Breast epithelium (tissue), 4 donors: ENCODE results near the gene HNRNPA1. TPM values are rescaled to one million over a fixed set of nuclear protein-coding genes. Genes with fewer than 3 reads are reported as not detected.
"Not testable (repeated sequence)": the region's sequence is repeated elsewhere in the genome, so short reads cannot be mapped to it uniquely, and the experiment has no call there.

Source experiments
- DNase-seq, 2 donors: peaks; one replicate each; pipeline ENCODE4 v3.0.0-alpha.2; 2019; ENCODE audit warnings: low spot score in 2 of 2
- H3K27ac ChIP-seq, 2 donors: fragments of 200-600 bp; sonication (generic) in 1 of 2; one replicate each; pipeline ENCODE4 v1.5.1; 2016 to 2019; ENCODE audit warnings: mild to moderate bottlenecking in 1 of 2
- H3K27me3 ChIP-seq, 2 donors: fragments of 200-600 bp; sonication (generic) in 1 of 2; one replicate each; pipeline versions ENCODE4 v1.5.1 to v1.6.0; 2017 to 2019; ENCODE audit warnings: control low read depth in 1 of 2, mild to moderate bottlenecking in 1 of 2
- H3K36me3 ChIP-seq: fragments of 200-600 bp; one replicate; pipeline ENCODE4 v1.5.1; 2019
- H3K4me1 ChIP-seq, 2 donors: fragments of 200-600 bp; sonication (generic); one replicate each; pipeline ENCODE4 v1.5.1; 2016 to 2019; ENCODE audit warnings: control low read depth in 1 of 2
- H3K4me3 ChIP-seq, 3 donors: fragments of 200-600 bp; sonication (generic); 1 replicate in 2 of 3; 2 replicates in 1 of 3; pipeline ENCODE4 v1.5.1; 2016 to 2019; ENCODE audit warnings: mild to moderate bottlenecking in 3 of 3, moderate library complexity in 2 of 3
- H3K9me3 ChIP-seq, 2 donors: fragments of 200-600 bp; sonication (generic) in 1 of 2; one replicate each; pipeline ENCODE4 v1.5.1; 2016 to 2019; ENCODE audit warnings: control low read depth in 1 of 2
- POLR2A ChIP-seq: fragments of 450-650 bp; IDR thresholded peaks from one replicate; pipeline ENCODE4 v1.6.1; 2016; ENCODE audit warnings: antibody characterized with exemption, mild to moderate bottlenecking, moderate library complexity
- POLR2AphosphoS5 ChIP-seq, 3 donors: sonication (generic); formaldehyde crosslinking; IDR thresholded peaks; one replicate each; pipeline ENCODE4 v1.6.1; 2017; ENCODE audit warnings: antibody characterized with exemption in 3 of 3
- intact Hi-C: fragments of 100-400 bp; cut with DNase I; formaldehyde crosslinking; loops from one replicate; pipeline ENCODE4 v1.15.1; 2023; ENCODE audit warnings: low total_unique reads
- total RNA-seq, 3 donors: library from RNA; depleted of rRNA; stranded (reverse); fragments of >200 nt; gene quantifications; one replicate each; pipeline ENCODE4 v1.1.0, GENCODE V29; 2016
- TF ChIP-seq, protein P1 (sequence below), 3 donors: fragments of 450-650 bp; IDR thresholded peaks; one replicate each; pipeline ENCODE4 v1.5.1; 2016 to 2017; ENCODE audit warnings: antibody characterized with exemption in 3 of 3, mild to moderate bottlenecking in 3 of 3, moderate library complexity in 3 of 3

HNRNPA1 gene
- total RNA-seq, 3 donors from 2014 or later, result 387 to 571 (median 477) TPM

DNA sequence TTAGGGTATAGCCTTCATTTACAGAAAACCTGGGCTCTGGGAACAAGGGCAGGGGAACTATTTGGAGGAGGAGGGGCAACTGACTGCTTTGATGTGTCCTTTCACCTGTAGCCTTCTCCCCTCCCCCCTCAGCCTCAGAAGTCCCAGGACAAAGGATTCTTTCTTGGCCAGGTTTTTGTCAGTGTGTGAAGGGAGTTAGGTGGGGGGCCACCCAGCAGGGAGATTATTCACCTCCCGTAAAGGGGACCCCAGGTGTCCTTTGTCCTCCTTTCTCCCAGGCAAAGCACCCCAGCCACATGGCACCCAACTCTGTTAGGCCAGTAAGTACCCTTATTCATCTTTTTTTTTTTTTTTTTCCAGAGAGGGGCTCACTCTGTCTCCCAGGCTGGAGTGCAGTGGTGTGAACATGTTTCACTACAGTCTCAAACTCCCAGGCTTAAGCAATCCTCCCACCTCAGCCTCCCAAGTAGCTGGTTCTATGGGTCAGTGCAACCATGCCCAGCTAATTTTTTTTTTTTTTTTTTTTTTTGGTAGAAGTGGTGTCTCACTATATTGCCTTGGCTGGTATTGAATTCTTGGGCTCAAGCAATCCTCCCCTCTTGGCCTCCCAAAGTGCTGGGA lies 21.0 kb downstream of the HNRNPA1 start:
- no peak overlapping the region for H3K27ac ChIP-seq
- no peaks in the 10 kb centered on the region for H3K27me3 ChIP-seq

DNA sequence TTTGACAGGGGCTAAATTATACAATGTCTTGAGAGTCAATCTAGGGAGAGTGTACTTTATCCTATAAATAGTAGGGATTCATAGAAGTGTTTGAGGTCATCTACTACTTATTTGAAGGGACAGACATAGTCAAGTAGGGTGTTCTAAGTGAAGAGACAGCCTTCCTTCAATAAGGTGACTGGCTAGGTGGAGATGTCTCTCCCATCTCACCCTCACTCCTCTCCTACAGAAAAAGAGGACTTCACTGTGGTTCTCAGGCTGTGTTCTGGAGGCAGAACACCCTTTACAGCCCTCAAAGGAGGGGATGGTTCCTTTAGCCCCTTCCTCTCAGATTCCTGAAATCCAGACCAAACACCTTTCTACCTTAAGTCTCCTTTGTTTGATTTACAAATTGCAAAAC lies 23.1 kb downstream of the HNRNPA1 start:
- H3K27ac ChIP-seq, result peak overlapping the region in 1 of 2 donors; percentile 25
- no peak overlapping the region for H3K4me3 ChIP-seq
- intact Hi-C loops, result loop anchor here (5.0 kb wide), 1 partner anchor 406 kb away; no protein-coding TSS in a partner anchor
- no peaks in the 10 kb centered on the region for H3K9me3 ChIP-seq
- no peaks in the 10 kb centered on the region for H3K27me3 ChIP-seq
- TF ChIP-seq, protein P1, sequence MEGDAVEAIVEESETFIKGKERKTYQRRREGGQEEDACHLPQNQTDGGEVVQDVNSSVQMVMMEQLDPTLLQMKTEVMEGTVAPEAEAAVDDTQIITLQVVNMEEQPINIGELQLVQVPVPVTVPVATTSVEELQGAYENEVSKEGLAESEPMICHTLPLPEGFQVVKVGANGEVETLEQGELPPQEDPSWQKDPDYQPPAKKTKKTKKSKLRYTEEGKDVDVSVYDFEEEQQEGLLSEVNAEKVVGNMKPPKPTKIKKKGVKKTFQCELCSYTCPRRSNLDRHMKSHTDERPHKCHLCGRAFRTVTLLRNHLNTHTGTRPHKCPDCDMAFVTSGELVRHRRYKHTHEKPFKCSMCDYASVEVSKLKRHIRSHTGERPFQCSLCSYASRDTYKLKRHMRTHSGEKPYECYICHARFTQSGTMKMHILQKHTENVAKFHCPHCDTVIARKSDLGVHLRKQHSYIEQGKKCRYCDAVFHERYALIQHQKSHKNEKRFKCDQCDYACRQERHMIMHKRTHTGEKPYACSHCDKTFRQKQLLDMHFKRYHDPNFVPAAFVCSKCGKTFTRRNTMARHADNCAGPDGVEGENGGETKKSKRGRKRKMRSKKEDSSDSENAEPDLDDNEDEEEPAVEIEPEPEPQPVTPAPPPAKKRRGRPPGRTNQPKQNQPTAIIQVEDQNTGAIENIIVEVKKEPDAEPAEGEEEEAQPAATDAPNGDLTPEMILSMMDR (IDR thresholded peaks at IDR 0.05), result no peak
- TF ChIP-seq POLR2AphosphoS5 (IDR thresholded peaks at IDR 0.05), result no peak
- no peak for TF ChIP-seq POLR2A
- H3K36me3 ChIP-seq, result no peaks in the 10 kb centered on the region
- DNase-seq, result no peak
- H3K4me1 ChIP-seq, result peaks cover 0 to 3% of the 10 kb centered on the region in 2 donors

More for the DNA sequence above, 21.0 kb downstream of the HNRNPA1 start:
- H3K4me3 ChIP-seq, result no peak overlapping the region
- TF ChIP-seq, protein P1 (IDR thresholded peaks at IDR 0.05), result no peak
- TF ChIP-seq POLR2A (no peak), POLR2AphosphoS5 (IDR thresholded peaks at IDR 0.05) (no peak)
- no peaks in the 10 kb centered on the region for H3K36me3 ChIP-seq
- H3K4me1 ChIP-seq, result peaks cover 0 to 3% of the 10 kb centered on the region in 2 donors
- no peaks in the 10 kb centered on the region for H3K9me3 ChIP-seq
- DNase-seq, result no peak
- intact Hi-C loops, result loop anchor here (5.0 kb wide), 1 partner anchor 404 kb away; no protein-coding TSS in a partner anchor

DNA sequence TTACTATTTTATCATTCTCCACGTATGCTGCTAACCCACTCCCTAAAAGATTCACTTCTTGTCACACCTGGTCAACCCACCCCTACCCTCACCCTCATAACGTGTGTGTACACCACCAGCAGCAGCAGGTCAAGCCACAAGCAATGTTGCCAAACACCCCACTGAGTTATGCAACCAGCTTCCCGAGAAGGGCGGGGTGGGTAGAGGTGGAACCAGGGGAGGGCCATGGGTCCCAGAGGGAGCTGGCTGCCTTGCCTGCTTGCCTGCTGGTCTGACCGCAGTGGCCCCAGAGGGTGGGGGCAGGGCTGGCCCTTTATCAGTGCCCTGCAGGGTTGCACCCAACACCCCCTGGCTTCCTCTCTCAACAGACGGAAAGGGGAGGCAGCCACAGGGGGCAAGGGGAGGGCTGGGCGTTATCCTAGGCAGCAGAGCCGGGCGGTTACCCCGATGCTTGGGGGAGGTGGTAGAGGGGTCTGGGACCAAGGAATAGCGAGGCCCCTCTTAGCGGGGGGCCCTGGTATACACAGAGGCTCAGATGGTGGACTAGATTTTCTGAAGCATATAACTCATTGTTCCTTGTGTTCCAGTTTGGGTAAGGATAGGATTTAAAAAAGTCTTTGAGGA lies 23.8 kb downstream of the HNRNPA1 start:
- Histone ChIP-seq H3K4me3 (no peak overlapping the region), H3K9me3 (no peaks in the 10 kb centered on the region), H3K36me3 (no peaks in the 10 kb centered on the region), H3K4me1 (peaks cover 0 to 3% of the 10 kb centered on the region in 2 donors), H3K27me3 (no peaks in the 10 kb centered on the region), H3K27ac (peak overlapping the region in 1 of 2 donors; percentile 25)
- peak; percentile 65 to 74 for DNase-seq
- TF ChIP-seq POLR2A, result no peak
- peak in 2 of 3 donors; percentile 21 to 45 for TF ChIP-seq POLR2AphosphoS5 (IDR thresholded peaks at IDR 0.05)
- intact Hi-C loops, result loop anchor here (5.0 kb wide), 1 partner anchor 407 kb away; no protein-coding TSS in a partner anchor

DNA sequence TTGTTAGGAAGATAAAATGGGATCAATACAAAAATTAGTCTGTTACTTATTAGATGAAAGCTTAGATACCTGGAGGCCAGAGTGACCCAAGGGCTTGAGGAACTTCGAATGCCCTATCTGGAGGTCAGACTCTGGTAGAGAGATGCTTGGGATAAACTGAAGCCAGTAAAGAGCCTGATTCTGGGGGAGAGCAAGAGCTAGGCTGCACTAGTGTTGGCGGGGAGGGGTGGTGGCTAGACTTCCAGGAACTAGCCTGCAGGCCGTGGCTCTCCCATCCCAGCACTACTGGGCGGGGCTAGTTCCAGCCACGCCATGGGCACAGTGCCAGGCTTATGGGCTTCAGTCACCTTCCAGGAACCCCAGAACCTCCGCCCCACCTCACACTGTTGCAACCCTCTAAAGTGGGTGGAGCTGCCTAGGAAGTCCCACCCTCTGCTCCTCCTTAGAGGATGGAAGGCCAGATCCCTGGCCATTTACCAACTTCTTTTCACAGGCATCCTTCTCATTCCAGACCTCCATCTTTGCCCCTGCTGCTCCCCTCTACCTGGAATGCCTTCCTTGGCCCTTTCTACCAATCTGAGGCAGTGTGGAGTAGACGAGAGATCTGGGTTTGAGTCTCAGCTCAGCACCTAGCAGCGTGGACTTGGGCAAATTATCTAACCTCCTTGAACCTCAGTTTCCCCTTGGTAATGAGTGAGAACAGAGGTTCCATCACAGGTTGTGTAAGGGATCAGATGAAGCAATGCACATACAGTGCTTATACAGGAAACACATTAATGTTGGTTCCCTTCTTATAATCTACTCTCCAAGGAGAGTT lies 26.6 kb downstream of the HNRNPA1 start:
- no peak for TF ChIP-seq POLR2A
- no peak for TF ChIP-seq POLR2AphosphoS5 (IDR thresholded peaks at IDR 0.05)
- TF ChIP-seq, protein P1 (IDR thresholded peaks at IDR 0.05), result no peak
- DNase-seq, result peak; percentile 65 to 77
- Histone ChIP-seq H3K36me3 (no peaks in the 10 kb centered on the region), H3K27me3 (no peaks in the 10 kb centered on the region), H3K4me1 (no peaks in the 10 kb centered on the region), H3K9me3 (no peaks in the 10 kb centered on the region), H3K27ac (no peak overlapping the region), H3K4me3 (no peak overlapping the region)
- intact Hi-C loops, result no loop called here

DNA sequence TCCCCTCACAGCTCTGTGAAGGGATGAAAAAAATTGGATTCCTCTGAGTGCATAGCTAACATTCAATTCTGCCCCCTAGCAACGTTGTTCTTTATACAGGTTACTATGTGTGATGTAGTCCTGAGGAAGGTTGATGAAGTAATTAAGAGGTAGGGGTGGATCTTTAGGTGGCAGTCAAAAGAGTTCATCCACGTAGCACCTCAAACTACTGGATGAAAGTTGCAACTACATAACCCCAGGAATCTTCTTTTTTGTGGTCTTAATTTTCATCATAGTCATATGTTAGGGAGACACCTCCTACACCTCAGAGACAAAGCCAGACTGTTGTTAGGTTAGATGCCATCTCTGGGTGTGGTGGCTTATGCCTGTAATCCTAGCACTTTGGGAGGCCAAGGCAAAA lies 30.5 kb downstream of the HNRNPA1 start:
- Histone ChIP-seq H3K27ac (no peak overlapping the region), H3K36me3 (no peaks in the 10 kb centered on the region), H3K9me3 (no peaks in the 10 kb centered on the region), H3K4me3 (no peak overlapping the region), H3K27me3 (no peaks in the 10 kb centered on the region), H3K4me1 (no peaks in the 10 kb centered on the region)
- DNase-seq, result no peak
- TF ChIP-seq, protein P1 (IDR thresholded peaks at IDR 0.05), result no peak
- TF ChIP-seq POLR2A (no peak), POLR2AphosphoS5 (IDR thresholded peaks at IDR 0.05) (no peak)
- intact Hi-C loops, result no loop called here

DNA sequence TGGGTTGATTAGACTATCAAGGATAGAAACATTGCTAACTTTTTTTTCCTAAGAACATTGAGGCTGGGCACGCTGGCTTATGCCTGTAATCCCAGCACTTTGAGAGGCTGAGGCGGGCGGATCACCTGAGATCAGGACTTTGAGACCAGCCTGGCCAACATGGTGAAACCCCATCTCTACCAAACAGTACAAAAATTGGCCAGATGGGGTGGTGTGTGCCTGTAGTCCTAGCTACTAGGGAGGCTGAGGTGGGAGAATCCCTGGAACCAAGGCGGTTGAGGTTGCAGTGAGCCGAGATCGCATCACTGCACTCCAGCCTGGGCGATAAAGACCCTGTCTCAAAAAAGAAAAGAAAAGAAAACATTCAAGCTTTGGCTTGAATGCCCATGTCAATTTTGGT lies 31.8 kb downstream of the HNRNPA1 start:
- H3K9me3 ChIP-seq, intact Hi-C loops, H3K27me3 ChIP-seq, DNase-seq, H3K4me3 ChIP-seq, H3K27ac ChIP-seq, H3K4me1 ChIP-seq, H3K36me3 ChIP-seq: not testable (repeated sequence)
